Measurements from ENCODE around the gene KIDINS220. TPM values are rescaled to one million over a fixed set of nuclear protein-coding genes. Genes with fewer than 3 reads are reported as not detected.
"Not testable (repeated sequence)": the region's sequence is repeated elsewhere in the genome, so short reads cannot be mapped to it uniquely, and the experiment has no call there.

Gene KIDINS220
- total RNA-seq, 1 donor from 2014 or later: 47.7 TPM

DNA sequence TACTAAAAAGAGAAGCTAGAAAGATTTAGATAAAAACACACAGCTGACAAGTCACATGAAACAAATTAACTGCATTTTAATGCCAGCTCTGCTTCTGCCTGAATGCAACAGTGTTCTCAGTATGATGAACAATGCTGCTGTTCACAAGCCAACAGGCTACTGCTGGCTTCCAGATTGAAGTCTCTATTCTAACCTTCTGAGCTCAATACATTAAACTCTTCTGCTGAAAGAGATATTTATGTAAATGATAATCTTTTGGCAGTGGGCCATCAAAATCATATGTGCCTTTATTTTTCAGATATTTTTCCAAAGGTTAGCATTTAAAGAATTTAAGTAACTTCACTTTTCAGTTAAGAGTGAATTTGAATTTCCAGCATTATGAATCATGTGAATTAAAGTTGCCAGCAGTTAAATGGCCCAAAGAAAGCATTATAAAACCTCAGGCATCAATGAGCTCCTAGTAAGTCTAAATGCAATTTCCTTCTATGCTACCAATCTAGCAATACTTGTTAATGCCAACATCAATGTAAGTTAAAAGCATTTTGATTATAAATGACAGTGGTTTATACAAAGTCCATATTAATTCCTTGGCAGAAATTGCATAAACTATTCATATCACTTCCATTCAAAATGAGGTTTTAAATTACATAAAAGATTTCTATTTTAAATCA, 83.2 kb downstream of the KIDINS220 start:
- DNase-seq (ENCODE audit: low spot score): no peak

DNA sequence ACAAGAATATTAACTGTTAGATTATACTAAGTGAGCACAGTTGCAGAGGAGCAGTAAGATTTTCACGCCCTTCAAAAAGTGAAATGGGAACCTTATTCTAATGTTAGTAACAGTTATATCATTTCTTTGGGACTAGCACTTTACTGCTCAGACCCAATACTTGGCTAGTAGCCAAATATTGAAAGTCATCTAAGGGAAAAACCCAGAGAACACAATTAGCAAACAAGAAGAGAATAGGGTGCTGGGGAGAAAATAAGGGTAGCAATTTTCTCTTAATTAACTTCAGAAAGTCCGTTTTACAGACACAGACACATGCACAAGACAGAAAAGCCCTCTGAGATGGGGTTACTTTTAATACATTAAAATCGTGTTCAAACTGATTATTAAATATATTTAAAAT, 83.8 kb downstream of the KIDINS220 start:
- DNase-seq (ENCODE audit: low spot score): no peak

DNA sequence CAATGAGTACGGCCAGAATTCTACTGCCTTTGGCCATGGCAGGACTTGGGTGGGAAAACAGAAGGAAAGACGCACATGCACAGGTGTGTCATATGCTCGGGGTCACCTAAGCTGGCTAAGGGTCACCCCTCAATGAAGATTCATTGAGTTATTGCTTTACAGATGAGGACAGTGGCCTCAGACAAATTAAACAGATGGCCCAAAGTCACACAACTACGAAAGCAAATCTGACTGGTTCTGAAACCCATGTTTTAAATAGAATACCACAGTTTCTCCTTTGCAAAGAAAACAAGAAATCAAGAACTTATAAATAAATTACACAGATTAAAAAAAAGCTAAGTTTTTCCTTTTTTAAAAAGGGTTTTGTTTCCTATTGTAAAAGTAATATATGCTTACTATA, 85.0 kb downstream of the KIDINS220 start:
- no peak for DNase-seq (ENCODE audit: low spot score)

DNA sequence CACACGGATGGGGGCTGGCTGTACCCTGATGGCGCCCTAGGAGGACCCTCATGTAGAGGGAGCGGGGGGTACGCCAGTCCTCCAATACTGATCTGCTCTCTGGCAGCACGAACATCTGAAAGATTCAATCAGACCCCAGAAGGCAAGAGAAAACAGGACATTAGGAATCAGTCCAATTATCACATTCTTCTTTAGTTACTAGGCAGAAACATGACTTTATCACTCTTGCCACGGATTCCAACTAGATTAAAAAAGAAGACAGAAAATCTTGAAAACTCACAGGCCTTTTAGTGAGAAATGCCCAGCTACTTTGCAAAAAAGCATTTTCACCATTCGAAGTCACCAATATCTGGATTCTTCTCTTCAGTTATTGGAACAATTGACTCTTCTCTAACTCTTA, 87.2 kb downstream of the KIDINS220 start:
- no peak for DNase-seq (ENCODE audit: low spot score)

DNA sequence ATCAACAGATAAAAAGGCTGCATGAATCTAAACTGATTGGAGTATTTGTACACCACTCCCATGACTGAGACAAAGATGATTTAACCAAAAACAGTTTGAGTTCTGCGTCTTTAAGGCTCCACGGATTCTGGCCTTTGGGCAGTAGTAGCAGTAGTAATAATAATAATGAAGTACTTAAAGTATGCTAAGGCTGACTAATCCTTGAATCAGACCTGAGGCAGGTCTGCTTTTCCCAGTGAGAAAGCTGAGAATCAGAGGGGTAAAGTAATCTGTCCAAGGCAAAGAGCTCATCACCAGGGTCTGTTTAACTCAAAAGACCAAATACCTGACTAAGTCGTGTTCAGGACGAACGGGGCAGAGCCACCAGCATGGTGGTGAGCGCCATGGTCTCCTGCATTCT, 94.2 kb downstream of the KIDINS220 start:
- DNase-seq (ENCODE audit: low spot score): no peak

DNA sequence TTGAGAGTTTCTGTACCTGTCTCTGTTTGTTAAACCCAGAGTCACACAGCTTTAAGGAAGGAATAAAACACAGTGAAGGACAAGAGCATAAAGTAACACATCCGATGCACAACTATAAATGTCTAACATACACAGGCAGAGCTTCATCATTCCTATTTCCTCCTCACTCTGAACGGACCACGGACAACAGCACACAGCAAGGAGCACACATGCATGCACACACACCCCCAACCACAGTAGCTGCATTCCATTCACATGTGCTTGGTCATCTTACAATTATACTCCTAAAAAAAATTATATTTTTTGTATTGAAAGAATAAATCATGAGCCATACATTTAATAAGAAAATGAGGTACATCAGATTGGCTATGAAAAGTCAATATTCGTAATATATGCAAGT, 97.3 kb downstream of the KIDINS220 start:
- DNase-seq (ENCODE audit: low spot score): no peak

DNA sequence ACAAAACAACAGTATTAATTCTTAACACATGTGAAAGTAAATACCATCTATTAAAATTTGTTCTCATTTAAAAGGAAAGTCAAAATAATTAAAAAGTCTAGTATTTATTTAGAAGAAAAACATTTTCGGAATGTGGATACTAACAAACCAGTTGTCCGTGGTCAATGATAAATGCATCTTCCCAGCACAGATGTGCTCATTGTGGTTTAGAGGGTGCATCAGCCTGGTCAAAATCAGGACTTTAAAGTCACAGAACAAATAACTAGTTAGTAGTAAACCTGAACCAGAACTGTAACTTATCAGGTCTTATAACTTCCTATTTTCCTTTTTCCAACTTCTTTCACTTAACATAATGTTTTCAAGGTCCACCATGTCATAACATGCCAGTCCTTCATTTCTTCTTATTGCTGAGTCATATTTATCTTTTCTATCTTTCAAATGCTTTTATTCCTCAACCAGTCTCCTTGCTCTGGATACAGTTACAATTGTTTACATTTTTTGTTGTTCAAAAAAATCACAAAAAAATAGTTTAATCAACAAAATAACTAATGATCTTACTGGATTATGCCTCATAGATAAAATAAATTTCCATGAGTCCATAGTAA, 99.7 kb downstream of the KIDINS220 start:
- no peak for DNase-seq (ENCODE audit: low spot score)

DNA sequence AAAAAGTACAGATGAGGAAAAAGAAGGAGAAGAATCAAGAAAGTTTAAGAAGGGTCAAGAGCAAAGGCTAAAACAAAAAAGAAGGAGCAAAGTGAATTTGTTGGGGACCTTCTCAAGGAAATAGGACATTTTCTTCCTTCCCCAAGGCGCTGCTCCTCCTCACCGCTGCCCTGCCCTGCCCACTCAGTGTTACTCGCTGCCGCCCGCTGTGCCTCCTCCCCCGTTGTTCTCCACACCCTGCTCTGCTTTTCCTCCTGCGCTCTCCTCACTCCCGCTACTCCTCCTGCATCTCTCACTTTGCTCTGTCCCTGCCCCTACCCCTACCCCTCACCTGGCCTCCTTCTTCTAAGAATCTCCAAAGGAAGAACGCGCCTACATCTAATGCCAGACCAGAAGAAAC, 104.8 kb downstream of the KIDINS220 start:
- no peak for DNase-seq (ENCODE audit: low spot score)

DNA sequence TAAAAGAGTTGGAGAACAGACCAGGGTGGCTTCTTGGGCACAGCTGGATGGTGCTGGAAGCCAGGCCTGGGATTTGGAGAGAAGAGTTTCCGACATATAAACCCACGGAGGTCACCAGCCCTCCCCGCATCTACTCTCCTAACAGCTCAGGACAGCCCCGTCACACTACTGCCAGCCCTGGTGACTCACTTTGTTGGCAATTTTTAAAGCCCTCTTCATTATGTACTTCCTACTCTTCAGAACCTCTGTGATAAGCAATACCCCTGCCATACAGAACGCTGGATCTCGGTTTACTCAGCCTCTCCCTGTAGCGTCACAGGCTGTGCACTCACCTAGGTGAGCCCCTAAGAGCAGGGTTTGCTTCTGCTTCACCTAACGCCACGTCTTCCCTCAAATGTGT, 107.5 kb downstream of the KIDINS220 start:
- no peak for DNase-seq (ENCODE audit: low spot score)

DNA sequence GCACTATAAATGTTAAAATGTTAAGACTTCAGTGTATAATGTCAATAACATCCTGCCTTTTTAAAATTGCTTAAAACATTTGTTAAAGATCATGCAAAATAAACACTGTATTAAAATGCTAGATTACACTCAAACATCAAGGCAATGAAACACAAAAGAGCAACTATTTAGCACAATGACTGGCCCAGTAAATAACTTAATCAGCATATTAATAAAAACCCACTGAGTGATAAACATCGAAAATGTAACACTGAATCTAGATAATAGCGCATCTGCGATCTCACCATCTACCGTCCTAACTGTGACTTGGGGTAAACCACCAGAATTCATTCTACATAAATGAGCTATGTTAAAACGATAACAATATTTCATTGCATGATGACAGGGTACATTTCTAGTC, 108.3 kb downstream of the KIDINS220 start:
- DNase-seq (ENCODE audit: low spot score): not testable (repeated sequence)

DNA sequence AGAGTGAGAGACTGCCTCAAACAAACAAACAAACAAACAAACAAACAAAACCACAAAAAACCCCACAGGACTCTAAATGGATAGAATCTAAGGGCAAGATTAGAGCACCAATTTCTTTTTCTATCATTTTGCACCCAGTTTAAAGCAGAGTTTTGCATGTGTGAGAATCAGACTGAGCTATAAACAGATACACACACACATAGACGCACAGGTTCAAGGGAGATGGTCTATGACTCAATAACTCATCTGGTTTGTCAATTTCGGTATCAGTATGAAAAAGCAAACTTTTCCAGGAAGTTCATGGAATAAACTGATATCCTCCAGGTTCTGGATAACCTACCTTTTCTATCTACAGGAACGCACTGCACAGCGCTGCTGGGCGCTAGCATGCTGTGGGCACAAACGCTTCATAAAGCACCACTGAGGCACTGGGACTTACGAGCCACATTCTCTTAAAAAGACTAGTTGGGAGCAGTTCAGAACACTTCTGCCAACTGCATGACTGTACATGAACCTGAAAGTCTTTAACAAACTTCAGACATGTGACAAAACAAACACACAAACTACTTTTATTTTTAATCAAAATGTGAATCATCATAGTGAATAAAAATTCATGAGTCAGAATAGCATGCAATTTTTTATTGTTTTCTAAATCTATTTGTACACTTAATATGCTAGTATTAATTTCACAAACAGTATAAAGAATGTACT, 109.0 kb downstream of the KIDINS220 start:
- DNase-seq (ENCODE audit: low spot score): no peak

DNA sequence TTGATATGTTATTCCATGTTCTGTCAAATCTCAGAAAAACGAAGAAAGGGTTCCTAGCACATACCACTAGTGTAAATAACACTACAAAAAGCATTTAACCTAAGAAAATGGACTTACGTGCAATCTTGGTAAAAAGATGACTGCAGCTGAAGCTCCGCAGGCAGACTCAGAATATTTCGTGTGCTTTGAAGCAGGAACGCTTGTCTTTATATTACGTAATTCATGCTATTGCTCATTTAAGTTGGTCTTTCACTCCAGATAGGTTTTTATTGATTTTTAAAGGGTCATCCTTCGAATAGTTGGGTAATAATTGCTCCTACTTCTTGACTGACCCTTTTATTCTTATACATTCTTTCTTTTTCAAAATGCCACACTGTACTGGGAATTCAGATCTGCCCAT, 111.6 kb downstream of the KIDINS220 start:
- DNase-seq (ENCODE audit: low spot score): no peak

DNA sequence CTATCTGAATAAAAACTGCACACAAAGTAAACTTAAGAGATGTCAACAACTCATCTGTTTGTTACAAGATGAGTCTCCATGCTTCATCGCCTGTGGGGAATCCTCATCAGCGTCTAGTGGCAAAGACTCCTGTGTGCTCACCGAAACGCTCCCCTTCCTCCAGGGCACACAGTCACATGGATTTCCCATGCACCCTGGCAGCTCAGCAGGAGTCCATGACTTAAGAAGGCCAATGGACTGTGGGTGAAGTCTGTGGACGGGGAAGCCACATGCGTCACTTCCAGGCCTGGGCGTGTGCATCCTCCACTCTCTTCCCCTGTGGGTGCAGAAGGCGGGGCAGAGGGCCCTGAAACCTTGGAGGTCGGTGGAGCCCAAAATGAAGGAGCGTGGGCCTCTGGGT, 114.4 kb downstream of the KIDINS220 start:
- no peak for DNase-seq (ENCODE audit: low spot score)

DNA sequence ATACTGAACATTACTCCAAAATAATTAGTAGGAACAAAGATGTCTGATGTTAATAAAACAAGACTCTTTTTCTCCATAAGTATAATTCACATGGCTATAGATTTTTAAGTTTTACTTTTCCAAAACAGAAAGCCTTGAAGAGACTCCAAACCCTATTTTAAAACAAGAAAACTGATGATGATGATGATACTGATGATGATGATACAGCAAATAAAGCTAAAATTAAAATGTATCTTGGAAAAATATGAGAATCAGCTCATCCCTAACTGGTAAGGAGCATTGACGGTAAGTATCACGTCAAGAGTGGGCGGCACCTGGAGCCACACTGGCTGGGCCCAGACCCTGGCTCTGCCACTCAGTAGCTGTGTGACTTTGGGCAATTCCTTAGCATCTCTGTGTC, 116.0 kb downstream of the KIDINS220 start:
- DNase-seq (ENCODE audit: low spot score): no peak

DNA sequence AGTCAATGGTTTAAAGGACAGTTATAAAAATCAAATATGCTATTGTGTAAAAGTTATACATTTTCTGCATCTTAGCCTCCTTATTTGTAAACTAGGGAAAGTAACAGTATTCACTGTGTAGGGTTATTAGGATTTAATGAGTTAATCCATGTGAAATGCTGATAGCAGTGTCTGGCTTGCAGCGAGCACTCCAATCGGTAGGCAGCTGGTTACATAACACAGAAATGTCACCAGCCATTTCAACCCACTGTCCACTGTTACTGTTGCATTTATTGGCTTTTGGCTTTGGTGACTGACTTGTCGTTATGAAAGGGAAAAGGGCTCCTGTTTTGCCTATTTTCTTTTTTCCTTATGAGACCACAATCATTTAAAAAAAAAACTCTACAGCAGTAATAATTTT, 116.7 kb downstream of the KIDINS220 start:
- no peak for DNase-seq (ENCODE audit: low spot score)

DNA sequence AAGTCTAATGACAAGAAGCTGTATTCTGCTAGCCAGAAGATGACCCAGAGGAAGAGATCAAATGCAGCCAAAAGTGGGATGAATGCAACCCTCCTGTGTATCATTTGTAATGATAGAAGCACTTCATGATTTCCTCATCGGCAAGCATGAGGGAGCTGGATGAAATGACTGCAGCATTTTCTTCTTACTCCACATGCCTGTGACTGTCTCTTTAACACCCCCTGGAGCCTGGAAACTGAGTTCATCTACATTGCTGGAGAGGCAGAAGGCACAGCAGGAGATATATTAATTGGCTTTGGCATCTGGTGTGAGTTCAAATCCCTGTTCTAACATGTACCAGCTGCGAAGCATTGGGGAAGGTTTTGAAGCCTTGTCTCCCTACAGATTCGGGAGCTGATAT, 117.9 kb downstream of the KIDINS220 start:
- DNase-seq (ENCODE audit: low spot score): no peak

DNA sequence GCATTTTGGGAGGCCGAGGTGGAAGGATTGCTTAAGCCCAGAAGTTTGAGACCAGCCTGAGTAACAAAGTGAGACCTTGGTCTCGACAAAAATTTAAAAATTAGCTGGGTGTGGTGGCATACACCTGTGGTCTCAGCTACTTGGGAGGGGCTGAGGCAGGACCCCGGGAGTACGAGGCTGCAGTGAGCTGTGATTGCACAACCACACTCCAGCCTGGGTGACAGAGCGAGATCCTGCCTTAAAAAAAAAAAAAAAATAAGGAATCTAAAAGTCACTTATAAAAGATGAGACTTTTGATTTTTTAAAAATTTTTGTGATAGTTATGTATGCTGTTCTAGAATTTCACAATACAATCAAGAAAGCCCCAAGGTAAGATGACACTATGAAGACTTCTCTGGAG, 122.4 kb downstream of the KIDINS220 start:
- DNase-seq (ENCODE audit: low spot score): no peak

DNA sequence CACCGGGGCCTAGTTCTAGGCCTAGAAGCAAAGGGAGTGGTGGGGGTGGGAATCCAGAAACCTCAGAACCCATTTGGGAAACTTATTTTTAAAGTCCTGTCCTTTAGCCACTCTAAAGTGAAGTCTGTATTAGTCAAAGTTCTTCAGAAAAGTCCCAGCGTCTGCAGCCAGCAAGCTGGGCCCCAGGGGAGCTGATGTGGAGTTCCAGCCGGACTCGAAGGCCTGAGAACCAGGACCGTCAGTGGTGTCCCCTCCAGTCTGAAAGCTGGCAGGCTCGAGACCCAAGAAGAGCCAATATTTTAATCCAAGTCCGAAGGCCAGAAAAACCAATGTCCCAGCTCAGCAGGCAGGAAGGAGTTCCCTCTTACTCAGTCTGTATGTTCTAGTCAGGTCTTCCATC, 123.1 kb downstream of the KIDINS220 start:
- no peak for DNase-seq (ENCODE audit: low spot score)

DNA sequence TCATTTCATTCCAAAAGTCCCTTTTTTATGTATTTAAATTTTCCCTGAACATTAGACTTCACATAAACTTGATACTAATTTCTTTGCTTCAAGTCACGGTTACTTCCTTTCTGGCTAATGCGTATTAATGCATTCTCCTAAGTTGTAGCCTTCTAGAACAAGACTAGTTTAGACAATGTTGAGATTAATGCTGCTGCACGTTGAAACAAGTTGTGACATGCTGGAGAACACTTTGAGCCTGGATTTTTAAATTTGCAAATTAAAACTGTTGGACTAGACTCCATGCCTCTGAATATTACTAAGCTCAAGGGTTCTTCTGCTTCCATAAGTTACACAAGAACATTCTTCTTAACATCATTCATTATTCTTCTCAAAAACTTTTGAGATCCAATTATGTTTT, 126.5 kb downstream of the KIDINS220 start:
- no peak for DNase-seq (ENCODE audit: low spot score)

DNA sequence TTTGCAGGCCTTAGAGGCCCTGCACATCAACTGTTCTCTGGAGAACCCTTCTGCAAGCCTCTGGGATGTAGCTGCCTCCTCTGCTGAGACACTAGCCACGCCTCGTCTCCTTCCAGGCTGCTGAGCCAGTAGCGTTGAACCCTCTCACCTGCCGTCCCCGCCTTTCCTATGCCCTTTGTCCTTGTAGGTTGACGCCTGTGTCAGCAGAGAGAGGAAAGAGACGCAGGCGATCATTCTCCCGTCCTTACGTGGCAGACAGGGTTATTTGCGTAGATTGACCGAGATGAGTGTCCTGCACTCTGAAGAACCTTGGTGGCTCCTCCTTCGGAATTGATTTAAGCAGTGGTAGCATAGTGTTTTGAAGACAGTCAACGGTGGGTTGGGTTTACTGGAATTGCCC, 127.8 kb downstream of the KIDINS220 start:
- DNase-seq (ENCODE audit: low spot score): no peak

DNA sequence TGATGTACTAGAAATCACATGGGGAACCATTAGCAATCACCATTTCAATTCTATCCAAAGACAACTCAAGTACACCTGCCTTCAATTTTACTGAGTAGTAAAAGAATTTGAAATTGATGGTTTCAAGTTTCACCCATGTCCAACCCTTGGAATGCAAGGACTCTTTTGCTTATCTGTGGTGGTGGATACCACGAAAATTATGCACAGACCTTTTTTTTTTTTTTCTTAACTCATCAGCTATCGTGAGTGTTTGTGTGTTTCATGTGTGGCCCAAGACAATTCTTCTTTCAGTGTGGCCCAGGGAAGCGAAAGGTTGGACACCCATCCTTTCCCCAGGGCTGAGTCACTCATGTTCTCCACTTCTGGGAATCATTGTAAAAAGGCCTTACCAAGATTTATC, 132.5 kb downstream of the KIDINS220 start:
- no peak for DNase-seq (ENCODE audit: low spot score)

DNA sequence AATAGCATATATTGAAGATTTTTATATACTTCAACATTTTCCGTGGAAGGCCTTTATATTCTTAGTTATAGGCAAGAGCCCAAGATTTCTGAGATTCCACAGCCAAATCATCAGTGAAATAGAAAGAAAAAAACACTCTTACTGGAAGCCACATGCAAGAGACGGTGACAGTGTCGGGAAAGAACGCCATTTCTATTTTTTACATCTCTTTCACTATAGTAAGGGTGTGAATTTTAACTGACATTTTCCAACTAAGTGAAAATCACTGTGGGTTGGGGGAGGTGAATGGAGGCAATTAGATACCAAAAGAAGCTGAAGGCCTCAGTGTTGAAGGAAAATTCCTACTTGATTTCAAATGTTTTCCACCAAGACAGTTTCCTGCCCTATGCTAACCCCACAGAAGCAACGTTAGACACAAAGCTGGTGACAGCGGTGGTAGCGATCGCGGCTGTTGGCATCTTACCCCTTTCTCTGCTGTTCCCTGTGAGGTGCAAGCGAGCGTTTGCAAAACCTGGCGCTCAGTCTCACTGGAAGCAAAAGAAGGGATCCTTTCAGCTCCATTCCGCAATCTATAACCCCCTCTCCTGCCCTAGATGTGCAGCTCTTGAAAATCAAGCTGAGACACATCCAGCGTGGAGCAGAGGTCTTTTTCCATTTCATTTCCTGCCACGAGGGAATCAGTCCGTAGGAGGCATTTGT, 135.6 kb downstream of the KIDINS220 start:
- DNase-seq (ENCODE audit: low spot score): no peak

Measured in mesenteric fat pad (tissue), 1 donor.